H1 (cell line): Measurements from ENCODE around the gene AOPEP. TPM values are rescaled to one million over a fixed set of nuclear protein-coding genes. Genes with fewer than 3 reads are reported as not detected.
A peak's percentile ranks its signal among the peaks of the same experiment; 100 is the strongest.

Source experiments
- CTCF ChIA-PET: fragments of 300-600 bp; sonication (Branson Sonifier 250); formaldehyde crosslinking; loops from one replicate; lab custom pipeline; 2021; ENCODE audit not compliant: partially characterized antibody; lab: Charles Lee
- POLR2A ChIA-PET: fragments of 300-600 bp; sonication (Branson Sonifier 250); formaldehyde crosslinking; loops from one replicate; lab custom pipeline; 2021; ENCODE audit warnings: inconsistent platforms; ENCODE audit not compliant: partially characterized antibody; lab: Charles Lee
- DNase-seq, 2 experiments: peaks; one replicate each; pipeline versions ENCODE4 v3.0.0 to v3.0.0-alpha.2; 2010 to 2022; ENCODE audit warnings: low spot score in 2 of 2, low read depth in 1 of 2, mixed read lengths in 1 of 2
- FAIRE-seq: peaks from 2 replicates; lab custom pipeline; 2011; peaks lifted over from hg19 to GRCh38; lab: Jason Lieb, UNC
- H2AFZ ChIP-seq: 2 replicates; pipeline ENCODE4 v1.8.1; 2012; ENCODE audit warnings: low read length, inconsistent platforms
- H2AK5ac ChIP-seq: 2 replicates; pipeline ENCODE4 v1.6.1; 2013; ENCODE audit warnings: low read depth, low read length
- H2BK120ac ChIP-seq: replicated peaks from 2 replicates; pipeline ENCODE3; 2013; ENCODE audit warnings: low read depth, low read length, inconsistent platforms
- H2BK12ac ChIP-seq: 2 replicates; pipeline ENCODE4 v1.6.1; 2013; ENCODE audit warnings: low read depth, low read length
- H2BK15ac ChIP-seq: 2 replicates; pipeline ENCODE4 v1.6.1; 2013; ENCODE audit warnings: low read length
- H2BK20ac ChIP-seq: 2 replicates; pipeline ENCODE4 v1.6.1; 2013; ENCODE audit warnings: low read length
- H2BK5ac ChIP-seq: 2 replicates; pipeline ENCODE4 v1.6.1; 2013; ENCODE audit warnings: low read depth, low read length
- H3K14ac ChIP-seq: 2 replicates; pipeline ENCODE4 v1.6.1; 2013; ENCODE audit warnings: inconsistent platforms; ENCODE audit not compliant: insufficient read length
- H3K18ac ChIP-seq: 2 replicates; pipeline ENCODE4 v1.6.1; 2013; ENCODE audit warnings: low read length; ENCODE audit errors: extremely low read depth
- H3K23ac ChIP-seq: 2 replicates; pipeline ENCODE4 v1.6.1; 2013; ENCODE audit warnings: inconsistent platforms; ENCODE audit not compliant: insufficient read length
- H3K23me2 ChIP-seq: 2 replicates; pipeline ENCODE4 v1.6.1; 2013; ENCODE audit warnings: low read depth, low read length
- H3K27ac ChIP-seq: 2 replicates; pipeline ENCODE4 v1.6.1; 2011; ENCODE audit warnings: low read depth, low read length, inconsistent platforms
- H3K27me3 ChIP-seq, 4 experiments: replicated peaks in 1 of 4; 1 replicate in 1 of 4; 2 replicates in 3 of 4; pipeline versions ENCODE4 v1.6.1 to v1.8.1; 2011 to 2013; ENCODE audit warnings: low read length in 3 of 4, mild to moderate bottlenecking in 3 of 4, inconsistent platforms in 2 of 4, mixed read lengths in 2 of 4, moderate library complexity in 1 of 4; ENCODE audit not compliant: control insufficient read depth in 3 of 4, insufficient read depth in 3 of 4; ENCODE audit errors: extremely low read depth in 1 of 4
- H3K36me3 ChIP-seq, 4 experiments: 2 replicates each; pipeline versions ENCODE4 v1.6.1 to v1.8.1; 2011 to 2013; ENCODE audit warnings: mild to moderate bottlenecking in 4 of 4, low read length in 3 of 4, moderate library complexity in 2 of 4, control low read depth in 1 of 4, inconsistent platforms in 1 of 4; ENCODE audit not compliant: insufficient read depth in 4 of 4, control insufficient read depth in 2 of 4
- H3K4ac ChIP-seq: replicated peaks from 2 replicates; pipeline ENCODE3; 2013; ENCODE audit warnings: low read length, low read depth, mixed read lengths, inconsistent platforms; ENCODE audit not compliant: insufficient read length
- H3K4me1 ChIP-seq, 4 experiments: replicated peaks in 1 of 4; 1 replicate in 1 of 4; 2 replicates in 3 of 4; pipeline versions ENCODE4 v1.6.1 to v1.8.1; 2011 to 2013; ENCODE audit warnings: low read length in 3 of 4, inconsistent platforms in 2 of 4, mixed read lengths in 1 of 4; ENCODE audit not compliant: insufficient read depth in 4 of 4, control insufficient read depth in 3 of 4
- H3K4me2 ChIP-seq, 2 experiments: 2 replicates each; pipeline versions ENCODE4 v1.6.1 to v1.8.1; 2011 to 2013; ENCODE audit warnings: low read depth in 2 of 2, low read length in 2 of 2, control low read depth in 1 of 2, inconsistent platforms in 1 of 2, mild to moderate bottlenecking in 1 of 2; ENCODE audit not compliant: insufficient read depth in 1 of 2
- H3K4me3 ChIP-seq, 4 experiments: fragments of 200-600, 300-600 bp in 1 of 4; sonication (generic), shearing (Covaris generic), sonication (Bioruptor Twin) in 1 of 4; 2 replicates each; pipeline versions ENCODE4 v1.5.1 to v1.8.1; 2011 to 2016; ENCODE audit warnings: low read length in 4 of 4, low read depth in 3 of 4, control low read depth in 2 of 4, inconsistent platforms in 2 of 4, mild to moderate bottlenecking in 2 of 4, mixed read lengths in 1 of 4, moderate library complexity in 1 of 4; ENCODE audit not compliant: insufficient read depth in 2 of 4; ENCODE audit errors: extremely low read depth in 1 of 4
- H3K56ac ChIP-seq: replicated peaks from 2 replicates; pipeline ENCODE3; 2013; ENCODE audit warnings: low read depth, mild to moderate bottlenecking, mixed read lengths, low read length, inconsistent platforms; ENCODE audit not compliant: insufficient read length
- H3K79me1 ChIP-seq: 2 replicates; pipeline ENCODE4 v1.6.1; 2013; ENCODE audit warnings: low read depth, low read length, control low read depth
- H3K79me2 ChIP-seq, 2 experiments: 2 replicates each; pipeline versions ENCODE4 v1.6.1 to v1.8.1; 2012 to 2013; ENCODE audit warnings: low read length in 2 of 2, mild to moderate bottlenecking in 2 of 2, inconsistent platforms in 1 of 2; ENCODE audit not compliant: insufficient read depth in 2 of 2, control insufficient read depth in 1 of 2
- H3K9ac ChIP-seq, 4 experiments: replicated peaks in 1 of 4; 1 replicate in 1 of 4; 2 replicates in 3 of 4; pipeline versions ENCODE4 v1.6.1 to v1.8.1; 2011 to 2013; ENCODE audit warnings: low read depth in 3 of 4, low read length in 3 of 4, control low read depth in 2 of 4, mild to moderate bottlenecking in 2 of 4, moderate library complexity in 2 of 4, inconsistent platforms in 1 of 4; ENCODE audit errors: extremely low read depth in 1 of 4
- H3K9me3 ChIP-seq, 2 experiments: 2 replicates each; pipeline versions ENCODE4 v1.6.1 to v1.8.1; 2012 to 2013; ENCODE audit warnings: mild to moderate bottlenecking in 2 of 2, moderate library complexity in 2 of 2, control low read depth in 1 of 2, inconsistent platforms in 1 of 2, low read depth in 1 of 2, low read length in 1 of 2, mixed read lengths in 1 of 2; ENCODE audit not compliant: insufficient read depth in 2 of 2
- H4K20me1 ChIP-seq, 2 experiments: replicated peaks in 1 of 2; 2 replicates each; pipeline versions ENCODE3 to v1.8.1; 2011 to 2013; ENCODE audit warnings: inconsistent platforms in 2 of 2, low read length in 2 of 2, mild to moderate bottlenecking in 1 of 2; ENCODE audit not compliant: insufficient read depth in 2 of 2, control insufficient read depth in 1 of 2
- H4K5ac ChIP-seq: 2 replicates; pipeline ENCODE4 v1.6.1; 2013; ENCODE audit warnings: low read length, low read depth, mixed read lengths, inconsistent platforms; ENCODE audit not compliant: insufficient read length
- H4K8ac ChIP-seq: 2 replicates; pipeline ENCODE4 v1.8.0; 2013; ENCODE audit warnings: mild to moderate bottlenecking, moderate library complexity, low read length, inconsistent platforms; ENCODE audit not compliant: insufficient read depth; ENCODE audit errors: extremely low read depth
- H4K91ac ChIP-seq: replicated peaks from 2 replicates; pipeline ENCODE3; 2013; ENCODE audit warnings: low read length, mixed read lengths, inconsistent platforms; ENCODE audit not compliant: insufficient read length
- CTBP2 ChIP-seq: IDR thresholded peaks from 2 replicates; pipeline ENCODE4 v1.7.0; 2011; ENCODE audit warnings: borderline replicate concordance, mild to moderate bottlenecking, moderate library complexity, mixed read lengths, low read length; ENCODE audit not compliant: insufficient read depth, insufficient read length
- CTCF ChIP-seq, 3 experiments: IDR thresholded peaks; 1 replicate in 2 of 3; 2 replicates in 1 of 3; pipeline versions ENCODE4 v1.5.1 to v1.6.1; 2011; ENCODE audit warnings: low read length in 3 of 3, mild to moderate bottlenecking in 3 of 3, inconsistent platforms in 2 of 3, low read depth in 1 of 3, moderate library complexity in 1 of 3; ENCODE audit not compliant: insufficient read depth in 1 of 3; ENCODE audit errors: control extremely low read depth in 1 of 3
- HDAC2 ChIP-seq, 2 experiments: fragments of 300-600 bp in 1 of 2; sonication (generic) in 1 of 2; IDR thresholded peaks; 2 replicates each; pipeline ENCODE4 v1.6.1; 2011 to 2012; ENCODE audit warnings: low read depth in 2 of 2, low read length in 2 of 2, mild to moderate bottlenecking in 2 of 2, moderate library complexity in 2 of 2, borderline replicate concordance in 1 of 2, inconsistent platforms in 1 of 2
- RAD21 ChIP-seq, 2 experiments: IDR thresholded peaks in 1 of 2; conservative IDR thresholded peaks in 1 of 2; 2 replicates each; pipeline ENCODE4 v1.6.1; 2011; ENCODE audit warnings: low read depth in 2 of 2, low read length in 2 of 2, improper control_type of control experiment in 1 of 2, inconsistent platforms in 1 of 2, mild to moderate bottlenecking in 1 of 2, moderate library complexity in 1 of 2
- WGBS, 2 experiments: shearing (Covaris generic) in 1 of 2; methylation state at CpG; one replicate each; pipeline versions ENCODE4 v1.1.6 to v1.1.7; 2013 to 2015; ENCODE audit warnings: low lambda C conversion rate in 2 of 2, mixed read lengths in 2 of 2, inconsistent platforms in 1 of 2, low coverage in 1 of 2, missing lambda C conversion rate in 1 of 2; ENCODE audit not compliant: insufficient replicate concordance in 2 of 2, insufficient coverage in 1 of 2, insufficient read length in 1 of 2; ENCODE audit errors: extremely low coverage in 1 of 2, missing lambda C conversion rate in 1 of 2; 5-methylcytosine and 5-hydroxymethylcytosine counted together
- polyA plus RNA-seq, 7 experiments: library from polyadenylated mRNA; depleted of rRNA in 3 of 7; stranded (reverse) in 5 of 7; unstranded in 2 of 7; fragments of >200 nt in 5 of 7; fragments of 200-250 nt in 2 of 7; gene quantifications; 1 replicate in 5 of 7; 2 replicates in 1 of 7; 4 replicates in 1 of 7; pipeline versions ENCODE4 v1.2.1 to v1.2.3, GENCODE V29; 2011 to 2013; ENCODE audit warnings: missing spikeins in 2 of 7, mixed read lengths in 2 of 7
- total RNA-seq: library from RNA; stranded (reverse); fragmentation: NEBNext Ultra II Directional; extraction: Animal tissue kit (Norgen Biotek cat#: 25700); gene quantifications from 2 replicates; pipeline ENCODE4 v1.2.1, GENCODE V29; 2021

AOPEP gene
- total and polyA plus RNA-seq, 2 of the 8 experiments (the other 6 are each of a cell fraction or from before 2014, with no cell fraction given) = 6.1 to 14.3 TPM

GRCh38 chr9:95124582-95125367 is 398.3 kb downstream of the AOPEP start:
- Histone ChIP-seq H3K9ac (no peak overlapping the region), H3K23me2 (no peaks in the 10 kb centered on the region), H3K14ac (no peak overlapping the region), H3K79me1 (no peaks in the 10 kb centered on the region), H4K20me1 (no peaks in the 10 kb centered on the region), H4K5ac (no peak overlapping the region), H2BK12ac (no peak overlapping the region)
- POLR2A ChIA-PET = no interaction called here
- TF ChIP-seq CTBP2 (no peak), HDAC2 (IDR thresholded peaks at IDR 0.05; ENCODE audit: borderline replicate concordance in 1 of 2, low read depth in 2 of 2, low read length in 2 of 2) (no peak), CTCF (IDR thresholded peaks at IDR 0.05; ENCODE audit: control extremely low read depth in 1 of 3, insufficient read depth in 1 of 3, low read depth in 1 of 3, low read length in 3 of 3) (peak; percentile 64 to 82 (median 68)), RAD21 (IDR thresholded peaks at IDR 0.05 in 1 of 2, conservative IDR thresholded peaks at IDR 0.05 in 1 of 2; ENCODE audit: low read depth in 2 of 2, low read length in 2 of 2) (peak; percentile 24 to 28; a peak in 2 of 4 replicates)
- TF ChIP-seq, all 59 proteins: peak for 2
- Histone ChIP-seq H2BK5ac (peak overlapping the region; percentile 37; the same call in 1 of the 2 replicates), H3K4me3 (no peak overlapping the region), H3K4me2 (no peak overlapping the region), H2BK120ac (no peak overlapping the region), H3K56ac (no peak overlapping the region), H2AFZ (no peak overlapping the region), H2BK15ac (no peak overlapping the region), H3K23ac (no peak overlapping the region), H3K18ac (no peak overlapping the region), H2BK20ac (no peak overlapping the region), H2AK5ac (no peak overlapping the region), H3K4ac (no peak overlapping the region), H3K79me2 (no peaks in the 10 kb centered on the region), H3K27ac (no peak overlapping the region), H4K91ac (no peak overlapping the region), H3K36me3 (no peaks in the 10 kb centered on the region), H4K8ac (no peak overlapping the region), H3K9me3 (no peaks in the 10 kb centered on the region), H3K27me3 (no peaks in the 10 kb centered on the region), H3K4me1 (peaks cover 0 to 13% (median 9%) of the 10 kb centered on the region in 4 experiments; a peak in 6 of 7 replicates)
- 88% methylated on average over 9 of the region's 9 CpGs; no CpG with 5 or more reads in 1 of the 2 experiments for WGBS, 2 experiments
- FAIRE-seq (no peak), DNase-seq (no peak)
- CTCF ChIA-PET = interaction anchor here (0.5 to 13.7 kb wide), 20 partner anchors 6 to 455 kb away, joined by 3 to 209 read pairs (median 4); no protein-coding TSS in a partner anchor
